Measurements from ENCODE around the gene KLHDC8B.

KLHDC8B gene

GRCh38 chr3:49173792-49174170 lies 2.4 kb downstream of the KLHDC8B start:
- no peak overlapping the region for H3K27ac ChIP-seq

GRCh38 chr3:49174397-49174985 lies 3.1 kb downstream of the KLHDC8B start:
- no peak overlapping the region for H3K27ac ChIP-seq
- TF ChIP-seq CTCF (conservative IDR thresholded peaks at IDR 0.05) (no peak), ZFX (IDR thresholded peaks at IDR 0.05) (no peak)

More at GRCh38 chr3:49173792-49174170, 2.4 kb downstream of the KLHDC8B start:
- TF ChIP-seq CTCF (conservative IDR thresholded peaks at IDR 0.05), result no peak
- no peak for TF ChIP-seq ZFX (IDR thresholded peaks at IDR 0.05)

- TF ChIP-seq ZFX (IDR thresholded peaks at IDR 0.05), result no peak
- no peak overlapping the region for H3K27ac ChIP-seq
Measured at GRCh38 chr3:49175530-49175929, 4.1 kb downstream of the KLHDC8B start.

- TF ChIP-seq CTCF (conservative IDR thresholded peaks at IDR 0.05) (no peak), ZFX (IDR thresholded peaks at IDR 0.05) (no peak)
- H3K27ac ChIP-seq, result no peak overlapping the region
Measured at GRCh38 chr3:49177073-49177472, 5.7 kb downstream of the KLHDC8B start.

- TF ChIP-seq ZFX (IDR thresholded peaks at IDR 0.05), result no peak
- no peak for TF ChIP-seq CTCF (conservative IDR thresholded peaks at IDR 0.05)
- peak overlapping the region; percentile 12; the same call in 1 of the 2 replicates for H3K27ac ChIP-seq
Measured at GRCh38 chr3:49180116-49180515, 8.7 kb downstream of the KLHDC8B start.

GRCh38 chr3:49181351-49181750 lies 10.0 kb downstream of the KLHDC8B start:
- no peak overlapping the region for H3K27ac ChIP-seq
- TF ChIP-seq ZFX (IDR thresholded peaks at IDR 0.05), result no peak
- no peak for TF ChIP-seq CTCF (conservative IDR thresholded peaks at IDR 0.05)

- TF ChIP-seq ZFX (IDR thresholded peaks at IDR 0.05) (no peak), CTCF (conservative IDR thresholded peaks at IDR 0.05) (no peak)
- peak overlapping the region; percentile 14; the same call in 1 of the 2 replicates for H3K27ac ChIP-seq
Measured at GRCh38 chr3:49182682-49183081, 11.3 kb downstream of the KLHDC8B start.

- no peak overlapping the region for H3K27ac ChIP-seq
- TF ChIP-seq CTCF (conservative IDR thresholded peaks at IDR 0.05), result no peak
- no peak for TF ChIP-seq ZFX (IDR thresholded peaks at IDR 0.05)
Measured at GRCh38 chr3:49183873-49184272, 12.5 kb downstream of the KLHDC8B start.

Data from C4-2B (cell line).